Glomerular visceral epithelial cell (primary cell): Measurements from ENCODE around the gene MYO5A.
A peak's percentile ranks its signal among the peaks of the same experiment; 100 is the strongest.
"Not testable (repeated sequence)": the region's sequence is repeated elsewhere in the genome, so short reads cannot be mapped to it uniquely, and the experiment has no call there.

Experiments
- DNase-seq: peaks from one replicate; pipeline ENCODE4 v3.0.0-alpha.2; 2016; ENCODE audit errors: extremely low spot score

Gene MYO5A

DNA sequence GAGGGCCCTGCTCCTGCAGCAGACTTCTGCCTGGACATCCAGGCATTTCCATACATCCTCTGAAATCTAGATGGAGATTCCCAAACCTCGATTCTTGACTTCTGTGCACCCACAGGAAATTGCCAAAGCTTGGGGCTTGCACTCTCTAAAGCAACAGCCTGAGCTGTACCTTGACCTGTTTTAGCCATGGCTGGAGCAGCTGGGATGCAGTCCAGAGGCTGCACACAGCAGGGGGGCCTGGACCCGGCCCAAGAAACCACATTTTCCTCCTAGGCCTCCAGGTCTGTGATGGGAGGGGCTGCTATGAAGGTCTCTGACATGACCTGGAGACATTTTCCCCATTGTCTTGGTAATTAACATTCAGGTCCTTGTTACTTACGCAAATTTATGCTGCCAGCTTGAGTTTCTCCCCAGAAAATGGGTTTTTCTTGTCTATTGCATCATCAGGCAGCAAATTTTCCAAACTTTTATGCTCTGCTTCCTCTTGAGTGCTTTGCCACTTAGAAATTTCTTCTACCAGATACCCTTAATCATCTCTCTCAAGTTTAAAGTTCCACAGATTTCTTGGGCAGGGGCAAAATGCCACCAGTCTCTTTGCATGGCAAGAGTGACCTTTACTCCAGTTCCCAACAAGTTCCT, 11.8 kb upstream of the MYO5A start:
- no peak for DNase-seq

DNA sequence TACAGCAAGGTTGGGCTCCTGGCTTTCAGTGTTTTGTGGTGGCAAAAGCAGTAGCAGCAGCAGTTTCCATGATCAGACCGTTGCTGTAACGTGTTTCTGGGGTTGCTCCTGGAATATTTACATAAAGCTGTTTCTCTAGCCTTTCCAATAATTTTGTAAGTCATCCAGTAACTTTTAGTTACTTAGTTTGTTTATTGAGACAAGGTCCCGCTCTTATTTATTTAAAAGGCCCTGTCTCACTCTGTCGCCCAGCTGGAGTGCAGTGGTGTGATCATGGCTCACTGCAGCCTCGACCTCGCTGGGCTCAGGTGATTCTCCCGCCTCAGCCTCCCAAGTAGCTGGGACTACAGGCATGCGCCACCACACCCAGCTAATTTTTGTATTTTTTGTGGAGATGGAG, 8.8 kb upstream of the MYO5A start:
- no peak for DNase-seq

DNA sequence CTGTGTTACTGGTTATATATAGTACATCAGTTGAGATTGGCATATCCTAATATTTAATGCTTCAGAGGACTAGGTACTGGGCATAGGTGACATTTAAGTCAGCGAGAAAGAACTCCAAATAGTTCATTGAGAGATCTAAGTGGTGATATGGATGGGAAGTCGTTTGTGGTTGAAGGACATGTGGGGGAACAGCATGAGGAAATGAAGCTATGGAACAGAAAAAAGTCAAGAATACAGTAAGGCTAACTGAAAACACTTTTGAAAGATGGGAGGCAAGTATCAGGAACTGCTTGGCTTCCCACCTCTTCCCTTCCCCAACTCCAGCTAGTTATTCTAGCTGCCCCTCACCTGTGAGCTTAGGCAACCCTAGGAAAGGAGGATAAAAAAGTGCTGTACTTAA, 3.7 kb upstream of the MYO5A start:
- no peak for DNase-seq

DNA sequence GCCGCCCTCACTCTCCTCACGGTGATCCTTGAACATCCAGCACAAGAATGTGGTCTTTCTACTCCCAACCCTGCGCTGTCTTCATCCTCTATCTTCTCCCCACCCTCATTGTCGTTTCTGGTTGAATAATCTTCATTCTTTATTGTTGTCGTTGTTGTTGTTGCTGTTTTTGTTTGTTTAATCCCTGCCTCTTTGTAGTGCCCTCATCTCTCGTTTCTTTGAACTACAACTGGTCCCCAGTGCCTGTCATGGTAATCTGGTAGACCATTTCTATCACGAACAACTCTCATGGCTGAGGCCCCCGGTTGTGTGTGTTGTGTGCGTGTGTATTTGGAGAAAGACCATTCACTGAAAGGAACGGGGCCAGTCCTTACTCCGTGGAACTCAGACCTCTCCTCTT, 1.3 kb upstream of the MYO5A start:
- DNase-seq, result no peak

DNA sequence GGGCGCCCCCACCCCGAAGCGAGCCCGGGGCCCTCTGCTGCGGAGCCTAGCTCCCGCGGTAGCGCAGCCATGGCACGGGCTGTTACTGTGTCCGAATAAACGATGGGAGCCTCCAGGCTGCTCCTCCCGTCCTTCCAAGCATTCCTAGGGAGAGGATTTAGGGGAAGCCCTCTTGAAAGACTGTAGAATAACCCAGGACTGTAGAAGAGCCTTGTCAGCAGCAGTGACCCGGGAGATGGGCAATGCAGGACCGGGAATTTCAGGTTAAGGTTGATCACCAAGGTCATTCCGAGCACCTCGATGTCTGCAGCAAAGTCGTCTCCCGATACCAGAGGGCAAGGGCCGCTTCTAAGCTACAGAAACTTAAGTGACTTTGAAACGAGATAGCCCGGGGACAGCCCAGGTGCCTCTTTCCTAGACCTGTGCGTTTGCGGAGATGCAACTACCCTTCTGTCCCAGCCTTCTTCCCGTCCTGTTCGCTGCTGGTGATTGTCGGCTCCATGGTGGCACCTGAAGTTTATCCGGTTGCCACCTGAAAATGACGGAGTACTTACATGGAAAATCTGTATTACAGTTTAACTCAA, 753 bp upstream of the MYO5A start:
- no peak for DNase-seq

DNA sequence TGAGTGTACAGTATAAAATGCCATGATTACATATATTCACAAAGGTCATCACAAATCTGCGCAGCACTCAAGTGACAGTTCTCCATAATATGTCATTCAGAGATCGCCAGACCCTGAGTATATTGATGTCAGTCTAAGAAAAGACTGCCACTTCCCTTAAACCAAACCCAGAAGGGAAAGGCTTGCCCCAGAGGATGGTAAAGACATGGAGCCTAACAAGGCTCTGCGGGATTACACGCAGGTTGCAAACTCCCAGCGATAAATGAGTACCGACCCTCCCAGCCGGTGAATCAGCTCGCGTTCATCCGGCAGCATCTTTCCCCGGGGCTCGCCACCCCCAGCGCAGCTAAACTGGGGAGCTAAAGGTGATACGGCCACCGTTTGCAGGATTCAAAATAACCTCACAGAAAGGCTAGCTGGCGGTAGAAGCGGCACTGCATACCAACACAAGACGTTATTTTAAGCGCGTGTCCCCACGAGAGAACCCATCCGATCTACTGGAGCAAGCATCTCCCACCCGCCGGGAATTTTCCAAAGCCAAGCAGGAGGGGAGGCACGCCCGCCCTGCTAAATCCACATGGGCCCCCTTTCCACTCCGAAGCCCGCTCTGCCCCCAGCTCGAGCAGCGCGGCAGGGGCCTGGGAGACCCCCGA, 643 bp downstream of the MYO5A start:
- peak; percentile 40 for DNase-seq

DNA sequence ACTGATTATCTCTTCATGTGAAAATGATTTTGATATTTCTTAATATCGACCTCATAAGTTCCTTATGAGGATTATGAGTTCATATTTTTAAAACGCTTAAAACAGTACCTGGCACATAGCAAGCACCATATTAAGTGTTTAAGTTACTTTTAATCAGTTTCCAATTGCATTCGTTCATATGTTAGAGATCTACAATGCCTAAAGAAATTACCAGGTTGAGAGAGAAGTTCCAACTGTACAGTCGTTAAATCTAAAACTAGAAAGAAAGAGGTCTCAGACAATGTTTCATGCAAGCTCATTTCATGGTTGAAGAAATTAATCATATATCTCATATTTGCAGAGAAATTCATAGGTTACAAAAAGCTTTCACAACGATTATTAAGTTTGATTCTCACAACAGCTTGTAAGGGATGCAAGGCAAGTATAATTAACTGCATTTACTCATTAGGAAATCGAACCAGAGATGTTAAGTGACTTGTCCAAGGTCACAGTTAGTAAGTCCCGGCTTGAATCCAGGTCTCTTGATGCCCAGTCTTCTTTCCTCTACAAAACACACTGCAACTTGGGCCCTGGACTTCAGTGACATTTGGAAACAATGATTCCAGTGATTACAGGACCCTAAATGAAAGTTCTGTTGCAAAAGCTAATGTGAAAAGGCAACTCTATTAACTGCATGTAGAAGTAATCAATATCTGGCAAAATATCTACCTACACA, 1.3 kb downstream of the MYO5A start:
- DNase-seq, result no peak

DNA sequence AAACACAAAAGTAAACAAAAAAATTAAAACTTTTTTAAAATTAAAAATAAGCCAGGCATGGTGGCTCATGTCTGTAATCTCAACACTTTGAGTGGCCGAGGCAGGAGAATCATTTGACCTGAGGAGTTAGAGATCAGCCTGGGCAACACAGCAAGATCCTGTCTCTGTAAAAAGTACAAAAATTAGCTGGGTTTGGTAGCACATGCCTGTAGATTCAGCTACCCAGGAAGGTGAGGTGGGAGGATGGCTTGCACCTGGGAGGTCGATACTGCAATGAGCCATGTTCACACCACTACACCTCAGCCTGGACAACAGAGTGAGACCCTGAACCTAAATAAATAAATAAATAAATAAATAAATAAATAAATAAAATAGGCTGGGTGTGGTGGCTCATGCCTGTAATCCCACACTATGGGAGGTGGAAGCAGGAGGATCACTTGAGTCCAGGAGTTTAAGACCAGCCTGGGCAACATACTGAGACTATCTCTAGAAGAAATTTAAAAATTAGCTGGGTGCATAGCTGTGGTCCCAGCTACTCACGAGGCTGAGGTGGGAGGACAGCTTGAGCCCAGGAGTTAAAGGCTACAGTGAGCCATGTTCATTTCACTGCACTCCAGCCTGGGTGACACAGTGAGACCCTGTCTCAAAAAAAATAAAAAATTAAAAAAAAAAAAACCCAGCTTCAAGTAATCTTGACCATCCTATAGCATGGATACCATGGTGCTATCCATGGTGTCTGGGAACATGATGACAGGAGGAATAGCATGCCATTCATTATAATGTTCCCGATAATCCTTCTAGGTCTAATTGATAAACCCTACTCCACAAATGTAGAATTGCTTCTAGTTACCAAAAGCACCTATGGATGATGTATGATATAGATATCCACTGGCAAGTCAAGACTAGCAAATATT, 4.2 kb downstream of the MYO5A start:
- no peak for DNase-seq

DNA sequence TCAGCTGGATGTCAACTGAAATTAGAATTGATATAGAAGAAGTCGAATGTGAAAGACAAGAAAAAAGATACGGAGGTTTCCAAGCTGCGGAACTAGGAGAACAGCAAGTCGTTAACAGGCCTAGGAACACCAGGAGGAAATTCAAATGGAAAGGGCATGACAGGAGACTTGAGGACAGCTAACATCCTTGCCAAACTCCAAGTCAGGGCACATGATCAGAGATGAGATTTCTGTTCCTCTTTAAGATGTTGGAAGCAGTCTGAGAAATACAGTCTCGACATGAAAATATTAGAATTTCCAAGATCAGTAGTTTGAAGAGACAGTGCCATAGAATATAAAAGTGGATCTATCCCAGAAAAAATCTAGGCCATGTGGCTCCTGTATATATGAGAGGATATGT, 5.0 kb downstream of the MYO5A start:
- no peak for DNase-seq

DNA sequence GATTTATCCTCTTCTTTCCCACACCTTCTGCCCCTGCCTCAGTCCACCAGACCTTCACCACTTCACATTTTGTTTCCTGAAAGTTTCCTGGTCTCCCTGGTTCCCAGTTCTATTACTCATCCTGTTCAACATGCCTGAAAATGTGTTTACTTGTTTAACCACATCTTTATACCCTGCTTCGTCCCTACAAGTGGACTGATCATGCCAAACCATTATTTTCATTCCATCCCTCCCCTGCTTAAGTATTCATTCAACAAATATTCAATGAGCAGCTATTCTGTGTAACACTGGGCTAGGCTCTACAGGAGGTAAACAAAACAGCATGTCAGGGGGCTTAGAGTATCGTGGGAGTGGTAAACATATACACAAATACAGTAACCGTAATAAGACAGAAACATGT, 5.5 kb downstream of the MYO5A start:
- peak; percentile 52 for DNase-seq

DNA sequence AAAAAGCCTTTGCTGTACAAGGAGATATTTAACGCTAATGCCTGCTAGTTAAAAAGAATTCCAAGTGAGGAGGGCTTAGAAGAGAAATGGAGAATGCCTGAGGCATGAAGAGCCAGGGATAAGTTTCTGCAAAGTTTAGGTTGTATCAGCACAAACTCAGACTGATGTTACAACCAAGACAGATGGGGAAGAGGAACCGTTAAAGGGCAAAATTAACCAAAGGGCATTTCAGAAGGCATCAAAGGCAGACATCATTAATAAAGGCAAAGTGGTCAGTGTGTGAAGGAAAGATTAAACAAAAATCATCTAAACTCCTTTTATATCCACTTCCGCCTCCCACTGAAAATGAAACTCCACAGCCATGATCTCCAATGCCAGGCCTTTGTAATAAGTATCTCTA, 7.0 kb downstream of the MYO5A start:
- DNase-seq, result no peak

DNA sequence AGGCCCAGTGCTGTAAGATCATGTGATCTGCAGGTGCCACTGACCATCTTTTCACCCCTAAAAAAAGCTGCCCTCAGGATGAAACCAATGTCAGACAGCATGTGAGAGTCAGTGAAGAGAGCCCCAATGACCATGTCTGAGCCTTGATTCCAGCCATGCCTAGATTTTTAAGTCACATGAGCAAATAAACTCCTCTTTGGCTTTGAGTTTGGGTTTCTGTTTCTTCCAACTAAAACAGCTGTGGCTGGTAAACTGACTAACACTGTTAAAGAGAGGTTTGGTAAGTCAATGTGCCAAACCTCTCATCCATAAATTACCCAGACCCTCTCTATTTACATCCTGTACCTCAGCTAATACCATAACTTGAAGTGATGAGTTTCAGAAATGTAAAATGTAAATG, 8.3 kb downstream of the MYO5A start:
- DNase-seq, result no peak

DNA sequence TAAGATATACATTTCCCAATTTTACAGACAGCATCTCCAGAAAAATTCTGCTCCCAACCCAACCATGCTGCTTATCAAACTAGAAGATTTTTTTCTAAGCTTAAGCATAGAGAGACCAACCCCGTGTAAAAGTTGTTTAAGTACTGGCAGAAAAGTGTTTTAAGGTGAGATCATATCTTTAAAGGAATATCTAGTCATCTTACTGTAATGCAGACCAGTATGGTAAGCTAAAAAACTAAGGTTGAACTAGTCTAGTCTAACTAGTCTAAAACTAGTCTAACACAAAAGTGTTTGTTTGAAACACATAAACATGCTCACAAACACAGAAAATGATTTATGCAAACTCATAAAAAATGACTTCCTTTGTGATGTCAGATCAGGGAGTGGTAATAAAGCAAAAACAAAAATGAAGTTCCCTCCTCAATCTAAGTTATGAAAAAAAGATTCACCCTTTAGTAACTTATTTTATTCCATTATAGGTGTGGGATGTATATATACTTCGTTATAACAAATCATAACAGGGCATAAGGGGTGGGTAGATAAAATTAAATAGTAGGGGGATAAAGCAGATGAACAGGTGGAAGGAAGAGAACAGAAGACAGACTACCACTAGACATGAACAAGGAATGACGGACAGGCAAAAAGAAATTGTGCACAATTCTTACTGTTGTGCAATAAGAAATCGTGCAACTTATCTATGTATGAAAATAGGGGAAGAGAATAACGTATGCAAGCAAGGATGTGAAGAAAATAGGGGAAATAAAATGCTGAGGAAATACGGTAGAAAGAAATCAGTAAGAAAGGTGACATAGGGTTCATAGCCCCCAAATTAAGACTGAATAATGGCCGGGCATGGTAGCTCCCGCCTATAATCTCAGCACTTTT, 10.0 kb downstream of the MYO5A start:
- no peak for DNase-seq

DNA sequence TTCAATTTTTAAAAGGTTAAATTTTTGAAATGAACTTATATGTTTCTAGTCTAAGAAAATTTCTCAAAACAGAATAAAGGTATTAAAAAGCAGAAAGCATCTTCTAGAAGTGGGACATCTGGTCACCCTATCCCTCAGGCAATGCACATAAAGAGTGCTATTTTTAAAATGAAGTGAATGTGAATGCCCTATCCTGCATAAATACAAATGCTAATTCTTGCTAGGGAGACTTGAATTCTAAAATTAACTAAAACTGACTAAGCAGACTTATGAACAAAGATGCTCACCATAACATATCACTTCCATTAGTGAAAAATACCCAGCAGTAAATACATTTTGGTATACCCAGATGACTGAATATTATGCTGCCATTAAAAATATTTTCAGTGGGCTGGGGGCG, 11.7 kb downstream of the MYO5A start:
- no peak for DNase-seq

DNA sequence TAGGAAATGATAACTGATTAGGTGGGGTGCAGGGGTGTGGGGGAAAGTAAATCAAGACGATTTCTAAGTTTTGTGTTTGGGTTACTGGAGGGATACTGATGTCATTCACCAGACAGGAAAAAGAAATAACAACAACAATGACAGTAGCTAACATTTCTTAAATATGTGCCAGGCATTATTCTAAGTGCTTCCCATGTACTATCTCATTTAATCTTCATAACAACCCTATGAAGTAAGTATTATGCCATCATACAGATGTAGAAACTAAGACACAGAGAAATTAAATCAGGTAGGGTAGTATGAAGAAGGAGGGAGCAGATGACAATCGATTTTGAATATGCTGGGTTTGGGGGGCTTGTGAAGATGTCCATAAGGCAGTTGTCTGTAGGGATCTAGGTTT, 13.3 kb downstream of the MYO5A start:
- DNase-seq, result no peak

DNA sequence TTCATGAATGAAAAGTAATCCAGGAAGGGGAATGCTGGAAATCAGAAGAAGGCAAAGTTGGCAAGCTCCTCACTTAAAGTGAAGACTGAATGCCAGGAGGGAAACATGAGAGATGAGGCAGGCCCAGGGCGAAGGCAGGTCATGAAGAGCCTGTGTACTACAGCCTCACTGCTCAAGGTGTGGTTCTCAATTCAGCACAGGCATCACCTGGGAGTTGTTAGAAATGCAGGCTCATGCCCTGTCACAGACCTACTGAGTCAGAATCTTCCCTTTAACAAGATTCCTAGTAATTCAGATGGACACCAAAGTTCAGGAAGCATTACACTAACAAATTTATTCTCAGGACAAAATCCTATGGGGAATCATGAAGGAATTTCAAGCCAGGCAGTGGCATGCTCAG, 14.2 kb downstream of the MYO5A start:
- no peak for DNase-seq

DNA sequence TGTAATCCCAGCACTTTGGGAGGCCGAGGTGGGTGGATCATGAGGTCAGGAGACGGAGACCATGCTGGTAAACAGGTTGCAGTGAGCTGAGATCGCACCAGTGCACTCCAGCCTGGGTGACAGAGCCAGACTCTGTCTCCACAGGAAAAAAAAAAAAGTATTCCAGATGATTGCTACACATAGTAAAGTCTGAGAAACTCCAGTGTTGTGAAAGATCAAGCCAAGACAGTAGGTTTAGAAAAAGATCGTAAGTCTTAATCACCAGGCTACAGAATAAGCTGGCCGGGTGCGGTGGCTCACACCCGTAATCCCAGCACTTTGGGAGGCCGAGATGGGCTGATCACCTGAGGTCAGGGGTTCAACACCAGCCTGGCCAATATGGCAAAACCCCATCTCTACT, 15.8 kb downstream of the MYO5A start:
- DNase-seq, result not testable (repeated sequence)

DNA sequence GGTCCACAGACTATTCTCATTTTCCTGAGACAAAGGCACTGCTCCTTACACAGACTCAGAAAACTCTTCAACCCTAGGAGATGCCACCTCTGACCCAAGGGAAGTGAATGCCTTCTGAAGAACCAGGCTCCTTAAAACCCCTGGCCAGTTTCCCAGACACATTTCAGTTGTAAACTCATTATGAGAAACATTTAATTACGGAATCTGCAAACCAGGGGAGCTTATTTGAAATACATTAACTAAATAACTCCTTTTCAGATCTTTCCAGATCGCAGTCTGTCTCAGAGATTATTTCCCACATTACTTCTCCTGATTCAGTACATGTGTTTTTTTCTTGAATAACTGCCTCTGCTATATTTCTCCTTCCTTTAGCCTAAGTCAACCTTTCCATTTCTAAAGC, 17.6 kb downstream of the MYO5A start:
- DNase-seq, result no peak

DNA sequence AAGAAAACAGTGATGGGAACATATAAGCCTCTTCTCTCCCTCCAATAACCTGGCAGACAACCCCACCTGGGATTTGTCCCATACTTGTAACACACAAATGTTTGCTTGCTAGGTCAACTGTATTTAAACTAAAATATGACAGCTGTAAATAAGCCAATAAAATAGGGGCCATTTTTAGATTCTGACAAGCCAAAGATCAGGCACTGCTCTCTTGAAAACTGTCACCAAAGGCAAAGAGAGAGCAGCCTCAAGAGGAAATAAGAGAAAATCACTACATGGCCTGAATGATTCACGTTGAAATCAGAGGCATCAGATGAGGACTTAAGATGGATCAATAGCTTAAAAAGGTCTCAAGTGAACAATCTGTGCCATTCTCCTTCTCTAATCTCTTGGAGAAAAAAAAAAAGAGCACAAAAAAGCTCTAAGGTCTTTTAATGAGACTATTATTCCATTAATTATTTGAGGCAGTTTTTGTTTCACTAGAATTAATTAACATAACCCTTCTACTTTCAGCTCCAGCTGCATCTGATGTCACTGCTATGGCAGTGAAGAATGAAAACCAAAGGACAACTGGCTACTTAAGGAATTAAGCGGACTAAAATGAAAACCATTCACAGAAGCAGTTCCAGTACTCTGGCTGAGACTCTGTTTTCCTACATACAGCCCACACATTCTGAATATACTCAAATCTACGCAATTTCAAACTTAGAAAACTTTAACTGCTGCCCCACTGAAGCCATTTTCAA, 19.0 kb downstream of the MYO5A start:
- no peak for DNase-seq

DNA sequence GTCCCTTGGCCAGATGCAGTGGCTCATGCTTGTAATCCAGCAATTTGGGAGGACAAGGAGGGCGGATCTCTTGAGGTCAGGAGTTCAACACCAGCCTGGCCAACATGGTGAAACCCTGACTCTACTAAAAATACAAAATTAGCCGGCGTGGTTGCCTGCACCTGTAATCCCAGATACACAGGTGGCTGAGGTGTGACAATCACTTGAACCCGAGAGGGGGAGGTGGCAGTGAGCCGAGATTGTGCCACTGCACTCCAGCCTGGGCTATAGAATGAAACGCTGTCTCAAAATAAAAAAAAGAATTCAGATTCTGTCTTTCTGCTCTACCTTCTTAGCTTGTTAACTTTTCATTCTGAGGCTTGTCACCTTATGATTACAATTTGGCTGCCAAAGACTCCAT, 22.1 kb downstream of the MYO5A start:
- no peak for DNase-seq
